ENCODE measurements around the gene ORC3. TPM values are rescaled to one million over a fixed set of nuclear protein-coding genes. Genes with fewer than 3 reads are reported as not detected.
"Not testable (repeated sequence)": the region's sequence is repeated elsewhere in the genome, so short reads cannot be mapped to it uniquely, and the experiment has no call there.

ORC3 gene
- total RNA-seq, 1 donor from 2014 or later: 20.5 TPM

GRCh38 chr6:87690441-87690840 is 100.5 kb downstream of the ORC3 start:
- H3K27ac ChIP-seq (replicated peaks): peak overlapping the region; percentile 69
- no peak for TF ChIP-seq CTCF (IDR thresholded peaks at IDR 0.05; ENCODE audit: borderline replicate concordance)
- no peaks in the 10 kb centered on the region for H3K36me3 ChIP-seq
- no peaks in the 10 kb centered on the region for H3K9me3 ChIP-seq (replicated peaks)
- DNase-seq: no peak
- H3K4me1 ChIP-seq: peaks cover 99% of the 10 kb centered on the region
- H3K27me3 ChIP-seq (ENCODE audit: low read depth): no peaks in the 10 kb centered on the region
- no peak overlapping the region for H3K4me3 ChIP-seq
- intact Hi-C loops (cut with micrococcal nuclease): no loop called here

GRCh38 chr6:87692086-87692485 is 102.2 kb downstream of the ORC3 start:
- intact Hi-C loops (cut with micrococcal nuclease): no loop called here
- Histone ChIP-seq H3K36me3 (no peaks in the 10 kb centered on the region), H3K4me1 (peaks cover 99% of the 10 kb centered on the region), H3K4me3 (no peak overlapping the region), H3K9me3 (replicated peaks) (no peaks in the 10 kb centered on the region), H3K27ac (replicated peaks) (peak overlapping the region; percentile 69), H3K27me3 (ENCODE audit: low read depth) (no peaks in the 10 kb centered on the region)
- TF ChIP-seq CTCF (IDR thresholded peaks at IDR 0.05; ENCODE audit: borderline replicate concordance): no peak
- DNase-seq: no peak

DNA sequence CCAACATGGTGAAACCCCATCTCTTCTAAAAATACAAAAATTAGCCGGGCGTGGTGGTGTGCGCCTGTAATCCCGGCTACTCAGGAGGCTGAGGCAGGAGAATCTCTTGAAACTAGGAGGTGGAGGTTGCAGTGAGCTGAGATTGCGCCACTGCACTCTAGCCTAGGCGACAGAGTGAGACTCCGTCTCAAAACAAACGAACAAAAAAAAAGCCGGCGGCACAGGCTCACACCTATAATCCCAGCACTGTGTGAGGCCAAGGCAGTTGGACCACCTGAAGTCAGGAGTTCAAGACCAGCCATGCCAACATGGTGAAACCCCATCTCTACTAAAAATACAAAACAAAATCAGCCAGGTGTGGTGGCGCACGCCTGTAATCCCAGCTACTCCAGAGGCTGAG is 106.9 kb downstream of the ORC3 start:
- H3K27ac ChIP-seq (replicated peaks); H3K4me3 ChIP-seq; H3K36me3 ChIP-seq; H3K27me3 ChIP-seq (ENCODE audit: low read depth); DNase-seq; H3K9me3 ChIP-seq (replicated peaks); intact Hi-C loops (cut with micrococcal nuclease): not testable (repeated sequence)
- peaks cover 96% of the 10 kb centered on the region for H3K4me1 ChIP-seq

GRCh38 chr6:87697581-87698546 is 107.9 kb downstream of the ORC3 start:
- Histone ChIP-seq H3K27ac (replicated peaks) (peak overlapping the region; percentile 99), H3K4me3 (peak overlapping the region; percentile 83), H3K36me3 (no peaks in the 10 kb centered on the region), H3K4me1 (peaks cover 91% of the 10 kb centered on the region), H3K9me3 (replicated peaks) (no peaks in the 10 kb centered on the region), H3K27me3 (ENCODE audit: low read depth) (no peaks in the 10 kb centered on the region)
- intact Hi-C loops (cut with micrococcal nuclease): no loop called here
- no peak for DNase-seq
- TF ChIP-seq CTCF (IDR thresholded peaks at IDR 0.05; ENCODE audit: borderline replicate concordance): no peak

DNA sequence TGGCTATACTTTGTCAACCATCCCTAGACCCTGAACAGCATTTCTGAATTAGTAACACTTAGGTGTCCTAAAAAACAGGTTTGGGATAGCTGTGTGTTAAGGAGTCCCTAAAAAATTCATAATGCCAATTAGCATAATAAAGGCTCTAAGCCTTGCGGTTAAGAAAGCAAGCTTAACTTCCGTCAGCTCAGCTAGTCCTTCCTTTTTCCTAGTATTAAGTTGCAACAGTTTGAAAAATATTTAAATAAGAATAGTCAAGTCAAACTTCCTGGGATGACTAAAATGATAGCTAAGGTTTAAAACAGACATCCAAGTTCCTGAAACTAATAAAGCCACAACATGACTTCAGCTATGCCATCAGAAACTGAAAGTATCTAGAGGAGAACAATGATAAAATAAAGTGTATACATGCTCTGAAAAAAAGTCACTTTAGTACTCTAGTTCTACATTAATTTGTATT is 108.6 kb downstream of the ORC3 start:
- H3K27ac ChIP-seq (replicated peaks): peak overlapping the region; percentile 99
- no peak for TF ChIP-seq CTCF (IDR thresholded peaks at IDR 0.05; ENCODE audit: borderline replicate concordance)
- intact Hi-C loops (cut with micrococcal nuclease): no loop called here
- peaks cover 85% of the 10 kb centered on the region for H3K4me1 ChIP-seq
- DNase-seq: no peak
- H3K9me3 ChIP-seq (replicated peaks): no peaks in the 10 kb centered on the region
- H3K4me3 ChIP-seq: peak overlapping the region; percentile 83
- no peaks in the 10 kb centered on the region for H3K36me3 ChIP-seq
- no peaks in the 10 kb centered on the region for H3K27me3 ChIP-seq (ENCODE audit: low read depth)

DNA sequence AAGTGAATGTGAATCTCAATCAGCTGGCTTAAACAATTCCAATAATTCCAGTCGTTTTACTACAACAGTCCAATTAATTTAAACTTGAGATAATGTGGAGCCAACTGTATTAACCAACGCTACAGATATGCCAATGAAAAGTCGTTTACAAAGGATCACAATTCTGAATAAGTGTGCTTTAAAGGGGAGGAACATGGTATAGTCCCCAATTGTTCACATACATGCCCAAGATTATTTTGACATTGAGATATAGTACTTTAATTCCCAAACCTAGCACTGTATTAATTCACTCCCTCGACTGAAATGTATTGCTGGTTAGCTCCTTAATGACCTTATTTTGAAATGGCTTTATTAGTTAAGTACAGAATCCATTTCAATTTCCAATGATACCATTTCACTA is 109.6 kb downstream of the ORC3 start:
- Histone ChIP-seq H3K9me3 (replicated peaks) (no peaks in the 10 kb centered on the region), H3K27ac (replicated peaks) (peak overlapping the region; percentile 99), H3K4me3 (peak overlapping the region; percentile 83), H3K36me3 (no peaks in the 10 kb centered on the region), H3K27me3 (ENCODE audit: low read depth) (no peaks in the 10 kb centered on the region), H3K4me1 (peaks cover 75% of the 10 kb centered on the region)
- intact Hi-C loops (cut with micrococcal nuclease): no loop called here
- no peak for DNase-seq
- no peak for TF ChIP-seq CTCF (IDR thresholded peaks at IDR 0.05; ENCODE audit: borderline replicate concordance)
